Measurements from ENCODE around the gene GPR135.

GRCh38 chr14:59415836-59416602 lies 49.2 kb downstream of the GPR135 start:
- no peak for TF ChIP-seq CTCF (optimal IDR thresholded peaks at IDR 0.05 in 1 of 3, IDR thresholded peaks at IDR 0.05 in 1 of 3, conservative IDR thresholded peaks at IDR 0.05 in 1 of 3; ENCODE audit: extremely low read depth in 1 of 3, insufficient read depth in 2 of 3, low read length in 3 of 3)
- no peak for TF ChIP-seq EZH2 (IDR thresholded peaks at IDR 0.05; ENCODE audit: low read length)
